Liver (tissue), 9 donors: ENCODE measurements around the gene GSE1. TPM values are rescaled to one million over a fixed set of nuclear protein-coding genes. Genes with fewer than 3 reads are reported as not detected.

Experiments
- DNase-seq: peaks from one replicate; pipeline ENCODE4 v3.0.0-alpha.2; 2017; ENCODE audit warnings: low spot score
- H3K27ac ChIP-seq, 2 donors: one replicate each; pipeline ENCODE4 v1.7.0; 2013; ENCODE audit warnings: inconsistent platforms in 2 of 2, low read length in 2 of 2, control low read depth in 1 of 2, low read depth in 1 of 2, mild to moderate bottlenecking in 1 of 2
- H3K27me3 ChIP-seq, 4 donors: one replicate each; pipeline versions ENCODE4 v1.6.1 to v1.7.0; 2013; ENCODE audit warnings: low read length in 3 of 4, inconsistent platforms in 1 of 4, mild to moderate bottlenecking in 1 of 4, moderate library complexity in 1 of 4; ENCODE audit not compliant: control insufficient read depth in 4 of 4, insufficient read depth in 4 of 4
- H3K36me3 ChIP-seq, 4 donors: one replicate each; pipeline versions ENCODE4 v1.6.1 to v1.7.0; 2013; ENCODE audit warnings: low read length in 3 of 4, mild to moderate bottlenecking in 3 of 4, low read depth in 1 of 4, moderate library complexity in 1 of 4; ENCODE audit not compliant: control insufficient read depth in 4 of 4, insufficient read depth in 3 of 4
- H3K4me1 ChIP-seq, 4 donors: one replicate each; pipeline versions ENCODE4 v1.6.1 to v1.7.0; 2013; ENCODE audit warnings: low read length in 3 of 4, mild to moderate bottlenecking in 3 of 4, moderate library complexity in 1 of 4; ENCODE audit not compliant: control insufficient read depth in 4 of 4, insufficient read depth in 4 of 4
- H3K4me3 ChIP-seq, 3 donors: one replicate each; pipeline versions ENCODE4 v1.6.1 to v1.7.0; 2013; ENCODE audit warnings: low read length in 3 of 3, control low read depth in 1 of 3, low read depth in 1 of 3, mild to moderate bottlenecking in 1 of 3
- H3K9ac ChIP-seq, 2 donors: one replicate each; pipeline ENCODE4 v1.7.0; 2013; ENCODE audit warnings: low read length in 2 of 2, mild to moderate bottlenecking in 2 of 2, moderate library complexity in 2 of 2, control low read depth in 1 of 2, low read depth in 1 of 2
- H3K9me3 ChIP-seq, 4 donors: one replicate each; pipeline versions ENCODE4 v1.6.1 to v1.7.0; 2013; ENCODE audit warnings: low read length in 3 of 4; ENCODE audit not compliant: control insufficient read depth in 4 of 4
- EGR1 ChIP-seq, 2 donors: IDR thresholded peaks; 2 replicates each; pipeline ENCODE4 v1.6.1; 2016 to 2018; ENCODE audit warnings: antibody characterized with exemption in 2 of 2, low read depth in 2 of 2
- FOXA1 ChIP-seq: IDR thresholded peaks from 2 replicates; pipeline ENCODE4 v1.6.1; 2016; ENCODE audit warnings: antibody characterized with exemption
- FOXA2 ChIP-seq: IDR thresholded peaks from 2 replicates; pipeline ENCODE4 v1.6.1; 2016; ENCODE audit warnings: antibody characterized with exemption
- GABPA ChIP-seq, 2 donors: IDR thresholded peaks in 1 of 2; conservative IDR thresholded peaks in 1 of 2; 2 replicates each; pipeline ENCODE4 v1.6.1; 2016; ENCODE audit warnings: antibody characterized with exemption in 2 of 2, mild to moderate bottlenecking in 1 of 2, moderate library complexity in 1 of 2
- HNF4A ChIP-seq, 2 donors: conservative IDR thresholded peaks; 2 replicates each; pipeline ENCODE4 v1.6.1; 2016; ENCODE audit warnings: antibody characterized with exemption in 2 of 2, mild to moderate bottlenecking in 2 of 2
- HNF4G ChIP-seq: IDR thresholded peaks from 2 replicates; pipeline ENCODE4 v1.6.1; 2016; ENCODE audit warnings: antibody characterized with exemption
- JUND ChIP-seq, 2 donors: IDR thresholded peaks; 2 replicates each; pipeline ENCODE4 v1.6.1; 2016; ENCODE audit warnings: antibody characterized with exemption in 2 of 2
- NR2F2 ChIP-seq: IDR thresholded peaks from 2 replicates; pipeline ENCODE4 v1.6.1; 2016; ENCODE audit warnings: antibody characterized with exemption
- RAD21 ChIP-seq, 2 donors: IDR thresholded peaks; 2 replicates each; pipeline ENCODE4 v1.6.1; 2016; ENCODE audit warnings: antibody characterized with exemption in 2 of 2, mild to moderate bottlenecking in 2 of 2
- RXRA ChIP-seq, 2 donors: IDR thresholded peaks; 2 replicates each; pipeline ENCODE4 v1.6.1; 2017 to 2018; ENCODE audit warnings: antibody characterized with exemption in 2 of 2, mild to moderate bottlenecking in 1 of 2
- SP1 ChIP-seq: IDR thresholded peaks from 2 replicates; pipeline ENCODE4 v1.6.1; 2018; ENCODE audit warnings: antibody characterized with exemption, mild to moderate bottlenecking
- YY1 ChIP-seq: IDR thresholded peaks from 2 replicates; pipeline ENCODE4 v1.6.1; 2016; ENCODE audit warnings: antibody characterized with exemption, mild to moderate bottlenecking
- WGBS: extraction: QIAGEN DNeasy Blood & Tissue Kit; methylation state at CpG from one replicate; pipeline ENCODE4 v1.1.7; 2013; 5-methylcytosine and 5-hydroxymethylcytosine counted together
- polyA plus RNA-seq, 2 donors: library from polyadenylated mRNA; stranded (reverse) in 1 of 2; unstranded in 1 of 2; fragments of 200-250 nt in 1 of 2; fragments of >200 nt in 1 of 2; fragmentation: Nextera tagmentation in 1 of 2; extraction: Ambion mirVana in 1 of 2; gene quantifications; one replicate each; pipeline versions ENCODE4 v1.2.1 to v1.2.3, GENCODE V29; 2013 to 2015
- total RNA-seq, 2 donors: library from RNA; depleted of rRNA; stranded (reverse); fragments of >200 nt; gene quantifications; one replicate each; pipeline ENCODE4 v1.2.3, GENCODE V29; 2014
- TF ChIP-seq, protein P1 (sequence below): IDR thresholded peaks from 2 replicates; pipeline ENCODE4 v1.6.1; 2016; ENCODE audit warnings: antibody characterized with exemption, mild to moderate bottlenecking
- TF ChIP-seq, protein P2 (sequence below): IDR thresholded peaks from 2 replicates; pipeline ENCODE4 v1.6.1; 2016; ENCODE audit warnings: antibody characterized with exemption
- TF ChIP-seq, protein P3 (sequence below): IDR thresholded peaks from 2 replicates; pipeline ENCODE4 v1.6.1; 2016; ENCODE audit warnings: antibody characterized with exemption
- donor health status: healthy.
- donor health status: healthy.
- donor health status: healthy.
- donor health status: healthy.
- donor health status: healthy.

GSE1 gene
- total and polyA plus RNA-seq, 4 donors, result 9.9 to 37.7 (median 25.2) TPM

DNA sequence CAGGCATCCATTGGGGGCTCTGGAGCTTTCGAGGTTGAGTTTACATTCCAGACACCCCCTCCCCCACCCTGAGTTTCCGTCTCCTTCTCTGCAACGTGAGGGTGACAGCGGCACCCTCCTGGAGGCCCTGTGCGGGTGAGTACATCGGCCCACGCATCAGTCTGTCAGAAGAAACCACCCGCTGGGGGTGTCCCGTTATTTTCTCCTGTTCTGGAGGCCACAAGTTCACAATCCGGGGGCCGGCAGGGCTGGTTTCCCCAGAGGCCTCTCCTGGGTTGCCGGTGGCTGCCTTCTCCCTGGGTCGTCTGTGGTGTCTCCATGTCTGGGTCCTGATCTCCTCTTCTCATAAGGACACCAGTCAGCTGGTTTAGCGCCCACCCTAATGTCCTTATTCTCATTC, 35.7 kb downstream of the GSE1 start (continued):
- TF ChIP-seq, protein P1, sequence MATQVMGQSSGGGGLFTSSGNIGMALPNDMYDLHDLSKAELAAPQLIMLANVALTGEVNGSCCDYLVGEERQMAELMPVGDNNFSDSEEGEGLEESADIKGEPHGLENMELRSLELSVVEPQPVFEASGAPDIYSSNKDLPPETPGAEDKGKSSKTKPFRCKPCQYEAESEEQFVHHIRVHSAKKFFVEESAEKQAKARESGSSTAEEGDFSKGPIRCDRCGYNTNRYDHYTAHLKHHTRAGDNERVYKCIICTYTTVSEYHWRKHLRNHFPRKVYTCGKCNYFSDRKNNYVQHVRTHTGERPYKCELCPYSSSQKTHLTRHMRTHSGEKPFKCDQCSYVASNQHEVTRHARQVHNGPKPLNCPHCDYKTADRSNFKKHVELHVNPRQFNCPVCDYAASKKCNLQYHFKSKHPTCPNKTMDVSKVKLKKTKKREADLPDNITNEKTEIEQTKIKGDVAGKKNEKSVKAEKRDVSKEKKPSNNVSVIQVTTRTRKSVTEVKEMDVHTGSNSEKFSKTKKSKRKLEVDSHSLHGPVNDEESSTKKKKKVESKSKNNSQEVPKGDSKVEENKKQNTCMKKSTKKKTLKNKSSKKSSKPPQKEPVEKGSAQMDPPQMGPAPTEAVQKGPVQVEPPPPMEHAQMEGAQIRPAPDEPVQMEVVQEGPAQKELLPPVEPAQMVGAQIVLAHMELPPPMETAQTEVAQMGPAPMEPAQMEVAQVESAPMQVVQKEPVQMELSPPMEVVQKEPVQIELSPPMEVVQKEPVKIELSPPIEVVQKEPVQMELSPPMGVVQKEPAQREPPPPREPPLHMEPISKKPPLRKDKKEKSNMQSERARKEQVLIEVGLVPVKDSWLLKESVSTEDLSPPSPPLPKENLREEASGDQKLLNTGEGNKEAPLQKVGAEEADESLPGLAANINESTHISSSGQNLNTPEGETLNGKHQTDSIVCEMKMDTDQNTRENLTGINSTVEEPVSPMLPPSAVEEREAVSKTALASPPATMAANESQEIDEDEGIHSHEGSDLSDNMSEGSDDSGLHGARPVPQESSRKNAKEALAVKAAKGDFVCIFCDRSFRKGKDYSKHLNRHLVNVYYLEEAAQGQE, result no peak
- no peak for TF ChIP-seq EGR1 (IDR thresholded peaks at IDR 0.05; ENCODE audit: low read depth in 2 of 2)
- TF ChIP-seq GABPA (IDR thresholded peaks at IDR 0.05 in 1 of 2, conservative IDR thresholded peaks at IDR 0.05 in 1 of 2), result no peak

DNA sequence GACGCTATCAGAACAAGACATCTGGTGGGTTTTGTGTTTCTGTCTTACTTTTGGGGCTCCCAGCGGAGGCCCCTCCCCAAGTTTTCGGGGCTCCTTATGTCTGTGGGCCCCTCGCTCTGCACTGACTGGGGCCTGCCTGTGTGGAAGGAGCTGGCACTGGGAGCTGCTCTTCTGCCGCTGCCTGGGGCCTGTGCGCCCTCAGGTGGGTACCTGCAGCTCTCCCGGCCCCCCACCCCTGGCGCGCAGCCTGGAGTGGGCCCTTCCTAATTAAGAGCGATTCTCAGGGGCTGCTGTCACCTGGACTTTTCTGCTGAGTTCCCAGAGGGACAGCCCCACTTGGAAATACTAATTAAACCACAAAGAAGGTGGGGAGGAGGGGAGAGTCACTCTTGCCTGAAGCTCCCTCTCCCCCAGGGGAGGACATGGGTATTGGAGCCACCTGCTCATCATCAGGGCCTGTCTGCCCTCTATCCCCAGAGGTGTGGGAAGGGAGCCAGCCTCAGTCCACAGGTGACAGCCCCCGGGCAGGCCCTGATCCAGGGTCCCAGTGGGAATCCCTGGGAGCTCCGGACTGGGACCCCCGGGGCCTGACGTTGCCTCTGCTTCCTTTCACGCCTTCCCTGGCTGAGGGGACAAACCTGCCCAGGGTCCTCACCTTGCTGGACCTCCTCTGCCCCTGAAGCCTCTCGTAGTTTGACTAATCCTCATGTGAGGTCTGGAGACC, 36.5 kb downstream of the GSE1 start:
- Histone ChIP-seq H3K4me1 (peaks cover 3 to 35% (median 26%) of the 10 kb centered on the region in 4 donors), H3K9me3 (no peaks in the 10 kb centered on the region), H3K9ac (no peak overlapping the region), H3K36me3 (peaks cover 0 to 16% (median 3%) of the 10 kb centered on the region in 4 donors), H3K4me3 (no peak overlapping the region), H3K27ac (no peak overlapping the region), H3K27me3 (no peaks in the 10 kb centered on the region)
- TF ChIP-seq YY1, result no peak
- no peak for TF ChIP-seq FOXA2
- TF ChIP-seq HNF4G, result no peak
- TF ChIP-seq, protein P2, sequence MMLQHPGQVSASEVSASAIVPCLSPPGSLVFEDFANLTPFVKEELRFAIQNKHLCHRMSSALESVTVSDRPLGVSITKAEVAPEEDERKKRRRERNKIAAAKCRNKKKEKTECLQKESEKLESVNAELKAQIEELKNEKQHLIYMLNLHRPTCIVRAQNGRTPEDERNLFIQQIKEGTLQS, result no peak
- TF ChIP-seq, protein P1, result no peak
- TF ChIP-seq, protein P3, sequence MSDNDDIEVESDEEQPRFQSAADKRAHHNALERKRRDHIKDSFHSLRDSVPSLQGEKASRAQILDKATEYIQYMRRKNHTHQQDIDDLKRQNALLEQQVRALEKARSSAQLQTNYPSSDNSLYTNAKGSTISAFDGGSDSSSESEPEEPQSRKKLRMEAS, result no peak
- 90% methylated on average over 16 of the region's 16 CpGs for WGBS
- no peak for DNase-seq

DNA sequence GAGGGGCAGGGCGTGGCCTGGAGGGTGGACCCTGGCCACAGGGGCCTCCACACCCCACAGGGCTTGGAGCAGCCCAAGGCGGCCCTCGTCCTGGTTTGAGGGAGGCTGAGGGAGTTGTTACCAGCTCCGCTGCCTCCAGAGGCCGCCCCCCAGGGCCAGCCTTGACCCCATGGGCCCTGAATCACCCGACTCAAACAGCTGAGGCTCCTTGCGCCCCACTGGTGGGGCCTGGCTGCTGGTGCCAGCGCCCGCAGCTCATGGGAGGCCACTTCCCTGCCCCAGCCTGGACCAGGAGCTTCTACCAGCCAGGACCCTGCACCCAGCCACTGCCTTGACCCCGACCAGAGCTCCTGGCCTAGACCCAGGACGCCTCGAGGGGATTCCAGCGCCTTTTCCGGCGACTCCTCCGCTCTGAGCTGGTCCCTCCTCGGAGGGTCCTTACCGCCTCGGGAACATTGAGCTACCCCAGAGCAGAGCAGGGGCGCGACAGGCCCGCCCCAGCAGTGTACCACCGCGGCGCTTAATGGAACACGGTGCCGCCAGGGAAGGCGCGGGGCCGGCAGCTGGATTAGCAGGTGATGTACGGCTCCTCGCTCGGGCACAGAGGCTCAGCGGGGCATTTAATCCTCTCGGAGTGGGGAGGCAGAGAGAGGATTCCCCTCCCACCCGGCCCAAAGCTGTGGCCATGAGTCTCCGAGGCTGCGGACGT, 37.2 kb downstream of the GSE1 start:
- 96% methylated on average over 39 of the region's 39 CpGs for WGBS
- Histone ChIP-seq H3K4me1 (peaks cover 3 to 33% (median 26%) of the 10 kb centered on the region in 4 donors), H3K27me3 (no peaks in the 10 kb centered on the region), H3K4me3 (no peak overlapping the region), H3K9me3 (no peaks in the 10 kb centered on the region), H3K27ac (no peak overlapping the region), H3K36me3 (peaks cover 2 to 21% (median 7%) of the 10 kb centered on the region in 4 donors), H3K9ac (no peak overlapping the region)
- TF ChIP-seq HNF4A (conservative IDR thresholded peaks at IDR 0.05), result no peak
- TF ChIP-seq NR2F2, result no peak
- no peak for TF ChIP-seq FOXA2
- no peak for TF ChIP-seq SP1
- TF ChIP-seq, protein P2, result no peak
- TF ChIP-seq RAD21 (IDR thresholded peaks at IDR 0.05), result no peak
- TF ChIP-seq RXRA (IDR thresholded peaks at IDR 0.05), result no peak
- no peak for TF ChIP-seq FOXA1
- TF ChIP-seq JUND (IDR thresholded peaks at IDR 0.05), result no peak
- no peak for DNase-seq
